HG03103 (cell line): Measurements from ENCODE around the gene TECTB.
"Not testable (repeated sequence)": the region's sequence is repeated elsewhere in the genome, so short reads cannot be mapped to it uniquely, and the experiment has no call there.

Experiments
- ATAC-seq: cut with Tn5 transposase; IDR thresholded peaks from one replicate; pipeline ENCODE4 v1.9.1; 2021; ENCODE audit warnings: low read depth; ENCODE audit not compliant: unreplicated experiment

TECTB gene

DNA sequence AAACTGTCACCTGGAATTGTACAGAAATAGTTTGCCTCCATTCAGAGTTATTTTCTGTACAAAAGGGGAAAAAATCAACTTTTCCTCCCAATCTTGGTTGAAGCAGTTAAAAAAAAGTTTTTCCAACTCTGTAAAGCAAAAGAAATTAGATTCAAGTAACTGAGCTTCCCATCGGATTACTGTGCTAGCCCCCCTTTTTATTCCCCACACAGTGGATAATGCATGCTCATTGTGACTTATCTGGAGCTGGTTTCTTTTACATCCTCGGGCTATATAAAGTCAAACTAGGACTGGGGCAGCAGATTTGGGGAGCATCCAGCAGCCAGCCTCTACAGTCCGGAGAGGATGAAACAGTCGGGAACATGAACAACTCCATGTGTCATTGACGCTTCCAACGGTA, at the start of gene TECTB:
TECTB (plus strand) TSS at position 301 of the 400 bp plus-strand sequence. CDS start 335 bp downstream, outside the sequence.
- ATAC-seq = no peak

DNA sequence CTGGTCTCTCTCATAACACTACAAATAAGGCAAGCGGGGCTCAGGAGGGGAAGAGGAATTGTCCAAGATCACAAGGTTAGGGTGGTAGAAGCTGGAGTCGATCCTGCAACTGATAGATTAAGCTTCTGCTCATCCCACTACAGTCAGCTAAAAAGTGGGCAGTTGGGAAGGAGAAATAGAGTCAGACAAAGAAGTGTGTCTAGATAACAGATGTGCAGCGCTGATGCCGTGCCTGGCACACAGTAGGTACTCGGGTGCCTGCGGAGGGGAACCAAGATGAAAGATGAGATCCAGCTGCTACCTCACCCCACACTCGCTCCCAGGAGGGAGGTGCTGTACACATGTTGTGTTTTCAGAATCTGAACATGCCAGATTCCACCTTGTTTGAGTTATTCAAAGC, 48.1 kb upstream of the TECTB start:
- no peak for ATAC-seq

DNA sequence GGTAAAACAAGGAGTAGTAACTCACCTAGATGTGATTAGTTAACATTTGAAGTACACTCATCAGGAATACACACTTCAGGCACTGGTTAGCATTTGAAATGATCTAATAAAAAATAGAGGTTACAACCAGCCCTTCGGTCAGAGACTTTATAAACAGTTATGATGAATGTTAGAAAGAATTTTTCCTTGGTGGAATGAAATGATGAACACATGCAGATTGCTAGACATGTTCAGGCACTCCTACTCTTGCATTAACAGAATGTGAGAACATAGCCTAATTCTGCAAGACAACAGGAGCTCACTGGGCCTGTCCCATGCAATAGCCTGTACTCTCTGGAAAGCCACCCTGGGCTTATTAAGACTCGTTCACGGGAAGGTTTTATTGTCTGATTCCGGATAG, 47.3 kb upstream of the TECTB start:
- ATAC-seq = no peak

DNA sequence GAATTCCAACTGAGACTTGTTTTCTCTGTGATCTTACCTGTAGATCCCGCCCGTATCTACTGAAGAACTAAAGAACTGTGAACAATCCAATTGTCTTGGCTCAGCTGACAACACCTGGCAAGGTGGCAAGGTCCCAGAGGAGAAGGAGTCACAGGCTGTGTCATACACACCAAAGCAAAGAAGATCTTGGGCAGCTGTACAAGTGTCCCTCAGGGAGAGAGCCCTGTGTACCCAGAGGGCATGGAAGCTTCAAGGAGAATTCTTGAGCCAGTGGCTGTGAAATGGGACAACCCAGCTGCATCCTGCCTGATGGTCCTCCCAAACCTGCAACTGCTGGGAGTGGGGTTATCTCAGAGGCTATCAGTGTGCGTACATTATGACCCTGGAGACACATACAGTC, 46.7 kb upstream of the TECTB start:
- ATAC-seq = no peak

DNA sequence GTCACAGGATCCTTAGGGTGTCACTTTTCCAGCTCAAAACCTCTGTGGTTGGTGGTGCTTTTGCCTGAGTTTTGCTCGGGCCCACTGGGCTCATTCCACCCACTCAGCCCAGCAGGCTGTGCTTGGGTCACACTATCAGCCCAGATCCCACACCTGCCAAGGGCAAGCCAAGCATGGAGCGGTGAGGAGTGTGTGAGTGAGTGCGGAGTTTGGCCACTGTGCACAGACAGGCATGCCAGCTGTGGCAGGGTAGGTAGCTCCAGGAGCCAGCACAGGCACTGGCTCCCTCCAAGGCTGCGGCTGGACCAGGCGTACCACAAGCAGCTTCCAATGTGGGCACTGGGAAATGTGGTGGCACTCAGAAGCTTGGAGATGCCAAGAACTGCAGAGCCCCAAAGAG, 43.9 kb upstream of the TECTB start:
- no peak for ATAC-seq

DNA sequence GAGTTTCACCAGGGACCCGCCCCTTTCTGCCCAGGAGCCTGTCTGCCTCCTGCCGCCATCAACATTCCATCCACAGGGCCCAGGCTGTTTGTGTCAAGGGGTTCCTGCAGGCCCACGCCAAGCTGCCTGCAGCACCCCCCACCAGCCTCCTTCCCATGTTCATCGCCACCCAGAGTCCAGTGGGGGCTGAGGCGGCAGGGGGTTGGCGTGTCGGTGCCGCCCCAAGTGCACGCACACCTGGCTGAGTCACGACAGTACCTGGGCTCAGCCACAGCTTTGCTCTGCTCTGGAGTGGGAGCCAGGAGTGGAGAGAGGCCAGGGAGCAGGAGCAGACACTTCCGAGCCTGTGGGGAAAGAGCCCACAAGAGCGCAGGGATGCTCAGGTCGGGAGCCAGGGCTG, 42.8 kb upstream of the TECTB start:
- no peak for ATAC-seq

DNA sequence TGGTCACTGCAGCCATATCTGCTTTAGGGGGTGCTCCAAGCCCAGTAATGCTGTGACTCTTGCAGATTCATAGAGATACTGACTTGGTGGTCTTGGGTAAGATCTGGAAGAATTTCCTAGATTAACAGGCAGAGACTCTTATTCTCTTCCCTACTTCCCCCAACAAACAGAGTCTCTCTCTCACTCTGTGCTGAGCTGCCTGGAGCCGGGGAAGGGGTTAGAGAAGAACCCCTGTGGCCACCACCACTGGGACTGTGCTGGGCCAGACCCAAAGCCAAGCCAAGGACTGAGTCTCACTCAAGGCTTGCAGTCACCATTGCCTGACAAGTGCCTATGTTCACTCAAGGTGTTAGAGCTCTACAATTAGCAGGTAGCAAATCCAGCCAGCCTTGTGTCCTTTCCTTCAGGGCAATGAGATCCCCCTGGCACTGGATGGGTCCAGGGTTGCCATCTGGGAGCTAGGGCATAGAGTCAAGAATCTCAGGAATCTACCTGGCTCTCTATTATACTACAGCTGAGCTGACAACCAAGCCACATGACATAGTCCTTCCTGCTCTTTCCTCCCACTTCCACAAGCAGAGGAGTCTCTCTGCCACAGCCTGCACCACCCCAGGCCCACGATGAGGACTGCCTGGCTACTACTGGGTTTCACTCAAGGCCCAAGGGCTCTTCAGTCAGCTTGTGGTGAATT, 41.4 kb upstream of the TECTB start:
- no peak for ATAC-seq

DNA sequence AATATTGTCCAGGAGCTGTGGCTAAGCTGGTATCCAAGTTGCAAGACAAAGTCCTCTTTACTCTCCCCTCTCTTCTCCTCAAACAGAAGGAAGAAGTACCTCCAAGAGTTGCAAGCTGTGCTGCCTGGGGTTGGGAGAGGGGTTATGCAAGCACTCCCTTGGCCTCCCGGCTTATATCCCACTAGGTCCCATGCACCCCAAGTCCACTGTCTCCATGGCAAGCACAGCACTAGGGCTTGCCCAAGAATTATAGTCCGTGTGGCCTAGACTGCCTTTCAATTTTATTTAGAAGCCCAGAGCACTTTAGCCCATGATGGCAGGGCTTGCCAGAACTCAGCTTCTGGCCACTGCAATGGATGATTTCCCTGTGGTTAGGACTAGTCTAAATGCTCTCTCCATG, 40.4 kb upstream of the TECTB start:
- no peak for ATAC-seq

DNA sequence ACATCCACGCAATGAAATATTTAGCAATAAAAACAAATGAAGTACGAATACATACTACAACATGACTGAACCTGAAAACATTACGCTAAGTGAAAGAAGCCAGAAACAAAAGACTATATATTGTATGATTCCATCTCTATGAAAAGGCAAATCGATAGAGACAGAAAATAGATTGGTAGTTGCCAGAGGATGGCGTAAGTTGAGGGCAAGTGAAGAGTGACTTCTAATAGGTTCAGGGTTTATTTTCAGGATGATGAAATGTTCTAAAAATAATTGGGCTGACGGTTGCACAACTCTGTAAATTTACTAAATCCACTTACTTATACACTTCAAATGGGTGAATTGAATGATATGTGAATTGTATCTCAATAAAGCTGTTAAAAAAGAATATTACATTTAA, 39.5 kb upstream of the TECTB start:
- no peak for ATAC-seq

DNA sequence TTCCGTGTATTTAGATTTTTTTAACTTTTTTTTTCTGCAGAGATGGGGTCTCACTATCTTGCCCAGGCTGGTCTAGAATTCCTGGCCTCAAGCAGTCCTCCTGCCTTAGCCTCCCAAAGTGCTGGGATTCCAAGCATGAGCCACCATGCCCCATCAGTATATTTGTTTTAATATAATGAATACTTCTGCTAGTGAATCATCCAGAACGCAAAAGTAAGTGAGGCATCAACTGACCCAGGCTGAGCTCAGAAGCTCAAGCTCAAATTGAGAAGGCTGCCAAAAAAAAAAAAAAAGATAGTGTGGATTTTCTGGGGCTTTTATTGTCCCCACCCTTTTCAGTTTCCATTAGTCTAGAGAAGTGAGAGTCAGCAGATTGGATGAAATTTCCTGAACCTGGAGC, 39.0 kb upstream of the TECTB start:
- ATAC-seq = no peak

DNA sequence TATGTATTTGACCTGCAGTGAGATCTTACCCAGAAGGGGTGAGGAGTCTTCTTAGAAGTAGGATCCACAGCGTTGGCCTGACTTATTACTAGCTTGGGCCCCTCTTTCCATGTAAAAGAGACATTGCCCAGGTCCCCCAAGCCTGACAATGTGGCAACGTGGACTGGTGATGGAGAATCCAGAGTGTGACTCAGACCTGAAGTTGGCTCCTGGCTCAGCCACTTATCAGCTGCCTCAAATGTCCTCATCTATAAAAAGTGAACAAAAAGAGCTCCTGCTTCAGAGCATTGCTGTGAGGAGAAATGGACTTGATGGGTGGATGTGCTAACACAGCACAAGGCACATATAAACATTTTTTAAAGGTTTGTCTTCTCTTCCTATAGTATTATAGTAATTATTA, 35.4 kb upstream of the TECTB start:
- ATAC-seq = no peak

DNA sequence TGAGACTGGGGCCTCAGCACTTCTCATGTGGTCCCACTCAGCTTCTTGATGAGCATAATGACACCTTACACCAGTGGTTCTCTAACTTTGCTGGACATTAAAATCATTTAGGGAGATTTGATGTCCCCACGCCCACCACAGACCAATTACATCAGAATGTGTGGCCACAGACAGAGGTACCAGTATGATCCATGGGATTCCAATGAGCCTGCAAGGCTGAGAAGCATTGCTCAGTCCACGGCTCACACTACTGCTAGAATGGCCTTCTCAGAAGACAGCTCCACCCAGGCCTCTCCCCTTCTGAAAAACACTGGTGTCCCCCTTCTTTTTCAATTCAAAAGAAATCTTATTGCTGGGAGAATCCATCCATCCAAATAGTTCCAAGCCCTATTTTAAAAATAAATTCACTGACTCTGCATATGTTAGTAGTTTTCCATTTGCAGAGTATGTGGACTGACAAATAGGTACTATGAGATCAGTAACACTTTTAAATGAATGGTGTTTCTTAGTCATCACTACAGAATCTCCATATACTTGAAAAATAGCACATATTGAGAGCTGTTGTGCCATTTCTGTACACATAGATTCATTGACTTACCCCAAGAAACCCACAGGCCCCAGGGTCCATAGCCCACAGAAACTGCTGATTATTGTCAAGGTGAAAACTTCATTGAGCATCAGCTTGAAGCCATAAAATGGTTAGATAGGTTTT, 34.5 kb upstream of the TECTB start:
- no peak for ATAC-seq

DNA sequence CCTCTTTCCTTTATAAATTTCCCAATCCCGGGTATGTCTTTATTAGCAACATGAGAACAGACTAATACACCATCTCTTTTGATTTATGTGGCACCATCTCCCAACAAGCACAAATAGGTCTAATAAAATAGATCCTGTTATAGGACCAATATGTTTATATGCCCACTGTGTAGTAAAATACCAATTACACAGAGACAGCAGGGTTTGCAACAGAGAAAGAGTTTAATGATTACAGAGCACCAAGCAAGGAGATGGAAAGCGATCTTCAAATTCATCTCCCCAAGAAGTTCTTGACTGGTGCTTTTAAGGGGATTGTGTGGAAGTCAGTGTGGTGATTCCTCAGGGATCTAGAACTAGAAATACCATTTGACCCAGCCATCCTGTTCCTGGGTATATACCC, 33.5 kb upstream of the TECTB start:
- no peak for ATAC-seq

DNA sequence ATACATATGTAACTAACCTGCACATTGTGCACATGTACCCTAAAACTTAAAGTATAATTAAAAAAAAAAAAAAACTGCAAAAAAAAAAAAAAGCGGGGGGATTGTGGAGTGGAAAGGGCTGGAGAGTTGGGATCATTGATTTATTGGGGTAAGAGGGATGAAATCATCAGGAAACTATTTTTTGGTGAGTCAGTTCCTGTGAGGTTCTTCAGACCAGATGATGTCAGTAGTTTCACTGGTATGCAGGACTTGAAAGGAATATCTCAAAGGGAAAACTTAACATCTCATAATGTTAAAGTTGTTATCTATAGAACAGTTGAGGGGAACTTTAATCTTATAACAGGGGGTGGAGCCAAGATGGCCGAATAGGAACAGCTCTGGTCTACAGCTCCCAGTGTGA, 32.6 kb upstream of the TECTB start:
- no peak for ATAC-seq

DNA sequence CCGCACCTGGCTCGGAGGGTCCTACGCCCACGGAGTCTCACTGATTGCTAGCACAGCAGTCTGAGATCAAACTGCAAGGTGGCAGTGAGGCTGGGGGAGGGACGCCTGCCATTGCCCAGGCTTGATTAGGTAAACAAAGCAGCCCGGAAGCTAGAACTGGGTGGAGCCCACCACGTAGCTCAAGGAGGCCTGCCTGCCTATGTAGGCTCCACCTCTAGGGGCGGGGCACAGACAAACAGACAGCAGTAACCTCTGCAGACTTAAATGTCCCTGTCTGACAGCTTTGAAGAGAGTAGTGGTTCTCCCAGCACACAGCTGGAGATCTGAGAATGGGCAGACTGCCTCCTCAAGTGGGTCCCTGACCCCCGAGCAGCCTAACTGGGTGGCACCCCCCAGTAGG, 32.0 kb upstream of the TECTB start:
- ATAC-seq = not testable (repeated sequence)

DNA sequence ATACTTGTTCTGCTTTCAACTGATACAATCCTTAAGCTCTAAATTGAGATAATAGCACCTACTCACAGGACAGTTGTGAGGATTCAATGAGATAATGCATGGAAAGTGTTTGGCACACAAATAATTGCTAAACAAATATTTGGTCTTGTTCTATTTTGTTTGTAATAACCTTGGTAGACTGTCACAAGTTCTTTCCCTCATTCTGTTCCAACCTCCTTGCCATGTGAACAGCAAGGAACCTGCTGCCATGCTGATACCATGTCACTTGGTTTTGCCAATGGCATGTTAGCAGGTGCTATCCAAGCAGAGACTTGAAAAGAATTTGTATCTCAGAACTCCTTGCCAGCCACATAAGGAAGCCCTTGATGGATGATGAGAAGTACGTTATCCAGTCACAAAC, 24.8 kb upstream of the TECTB start:
- ATAC-seq = no peak

DNA sequence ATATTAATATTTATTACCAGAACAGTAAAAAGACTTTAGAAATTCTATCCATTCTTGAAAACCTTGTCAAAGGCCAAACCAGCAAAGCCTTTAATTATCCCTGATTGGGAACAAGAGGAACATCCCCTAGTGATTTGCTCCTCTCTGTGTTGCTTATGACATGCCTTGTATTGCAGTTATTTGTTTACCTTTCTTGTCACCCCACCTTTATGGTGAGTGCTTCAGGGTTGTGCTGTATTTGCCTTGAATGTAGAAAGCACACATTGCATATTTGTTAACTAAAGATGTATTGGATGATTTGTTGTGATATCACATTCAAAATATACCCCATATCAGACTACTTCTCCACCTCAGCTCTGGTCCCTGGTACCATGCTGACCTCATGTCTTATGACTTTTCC, 23.5 kb upstream of the TECTB start:
- no peak for ATAC-seq

DNA sequence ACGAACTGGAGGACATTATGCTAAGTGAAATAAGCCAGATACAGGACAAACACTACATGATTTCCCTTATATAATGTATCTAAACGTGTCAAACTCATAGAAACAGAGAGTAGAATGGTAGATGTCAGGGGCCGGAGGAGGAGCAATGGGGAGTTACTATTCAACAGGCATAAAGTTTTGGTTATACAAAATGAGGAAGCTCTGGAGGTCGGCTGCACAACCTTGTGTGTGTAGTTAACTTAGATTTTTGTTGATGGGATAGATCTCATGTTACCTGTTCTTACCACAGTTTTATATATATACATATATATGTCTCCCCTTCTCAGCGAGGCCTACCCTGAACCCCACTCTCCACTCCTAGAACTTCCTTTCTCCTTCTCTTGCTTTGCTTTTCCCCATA, 22.4 kb upstream of the TECTB start:
- ATAC-seq = no peak

DNA sequence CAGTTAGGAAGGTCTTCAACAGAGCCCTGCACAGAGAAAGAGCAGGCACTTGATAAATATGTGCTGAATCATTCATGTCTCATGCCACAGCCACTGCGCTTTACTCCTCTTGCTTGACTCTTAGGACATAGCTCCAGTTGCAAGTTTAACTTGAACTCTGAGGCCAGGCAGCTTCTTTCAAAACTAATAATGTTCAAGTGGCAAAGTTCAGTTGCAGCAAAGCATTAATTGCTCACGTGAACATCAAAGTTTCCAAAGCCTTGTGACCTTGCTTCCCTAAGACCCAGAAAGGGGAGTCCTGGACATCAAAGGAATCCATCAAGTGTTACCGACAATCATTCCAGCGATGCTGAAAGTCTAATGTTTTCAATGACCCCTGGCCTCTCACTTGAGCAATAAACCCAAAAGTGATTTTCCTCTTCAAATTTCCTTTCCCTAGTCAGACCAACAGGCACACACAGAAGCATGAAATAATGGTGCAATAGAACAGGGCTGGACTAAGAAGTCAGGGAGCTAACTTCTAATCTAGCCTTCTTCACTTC, 21.8 kb upstream of the TECTB start:
- ATAC-seq = no peak

DNA sequence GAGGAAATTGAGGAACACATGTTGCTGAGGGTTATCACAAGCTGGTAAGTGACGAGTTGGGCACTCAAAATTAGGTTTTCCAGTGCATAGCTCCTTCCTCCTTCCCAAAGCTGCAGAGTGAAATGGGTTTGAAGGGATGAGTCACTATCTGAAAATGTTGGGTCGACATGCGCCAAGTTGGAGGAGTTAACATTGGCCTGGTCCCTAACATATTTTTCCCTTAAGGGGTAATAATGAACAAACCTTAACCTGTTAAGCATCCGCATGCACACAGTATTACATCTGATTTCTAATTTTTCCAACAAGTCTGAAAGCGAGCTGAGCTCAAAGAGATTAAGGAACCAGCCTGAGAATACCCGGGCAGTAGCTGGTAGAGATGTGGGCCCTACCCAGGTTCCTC, 20.7 kb upstream of the TECTB start:
- no peak for ATAC-seq

DNA sequence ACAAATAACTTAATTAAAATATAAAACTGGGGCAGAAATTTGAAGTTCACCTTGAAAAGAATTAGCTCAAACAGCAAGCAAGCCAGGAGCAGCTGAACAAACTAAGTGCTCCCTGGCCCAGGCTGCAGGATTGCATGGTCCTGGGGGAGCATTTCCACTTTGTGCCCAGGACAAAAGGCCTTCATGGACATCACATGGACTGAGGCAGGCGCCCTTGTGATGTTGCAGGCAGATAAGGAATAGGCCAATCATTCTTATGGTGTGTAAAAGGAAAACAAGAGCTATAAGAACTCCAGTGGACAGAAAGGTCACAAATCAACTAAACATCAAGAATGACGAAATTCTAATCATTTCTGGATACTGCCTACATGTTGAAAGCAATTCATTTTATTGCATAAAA, 17.5 kb upstream of the TECTB start:
- ATAC-seq = no peak

DNA sequence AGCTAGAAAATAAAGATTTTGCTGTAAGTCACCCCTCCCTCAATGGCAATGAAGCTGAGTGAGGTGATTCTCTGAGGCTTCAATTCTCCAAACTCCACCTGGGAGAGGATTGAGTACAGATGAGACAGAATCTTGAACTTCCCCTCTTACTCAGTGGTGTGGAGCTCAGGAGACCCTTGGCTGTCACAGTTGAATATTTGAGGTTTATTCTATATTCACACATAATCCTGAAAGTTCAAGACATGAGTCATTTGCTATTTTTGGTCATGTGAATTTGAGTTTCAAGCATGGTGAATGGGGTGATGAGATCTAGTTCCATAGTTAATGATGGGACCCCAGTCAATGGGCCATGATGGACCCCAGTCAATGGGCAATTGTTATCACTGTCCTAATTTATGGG, 13.9 kb upstream of the TECTB start:
- ATAC-seq = no peak
